Adrenal gland (tissue), 12 donors: ENCODE results near the gene COL12A1. TPM values are rescaled to one million over a fixed set of nuclear protein-coding genes. Genes with fewer than 3 reads are reported as not detected.

Source experiments
- DNase-seq, 7 donors: peaks; one replicate each; pipeline ENCODE4 v3.0.0-alpha.2; 2019 to 2020
- H3K27ac ChIP-seq, 5 donors: fragments of 200-600 bp; sonication (generic) in 4 of 5; 1 replicate in 3 of 5; 2 replicates in 2 of 5; pipeline versions ENCODE4 v1.5.1 to v1.8.0; 2016 to 2020; ENCODE audit warnings: mild to moderate bottlenecking in 1 of 5
- H3K27me3 ChIP-seq: fragments of 200-600 bp; 2 replicates; pipeline ENCODE4 v1.8.0; 2021
- H3K36me3 ChIP-seq, 2 donors: fragments of 200-600 bp; replicated peaks in 1 of 2; 1 replicate in 1 of 2; 2 replicates in 1 of 2; pipeline versions ENCODE4 v1.5.1 to v1.8.0; 2018 to 2022
- H3K4me1 ChIP-seq, 2 donors: fragments of 200-600 bp; replicated peaks in 1 of 2; 1 replicate in 1 of 2; 2 replicates in 1 of 2; pipeline versions ENCODE4 v1.5.1 to v1.8.0; 2018 to 2021
- H3K4me3 ChIP-seq, 4 donors: fragments of 200-600 bp; sonication (generic) in 3 of 4; one replicate each; pipeline ENCODE4 v1.5.1; 2016 to 2018
- H3K9me3 ChIP-seq, 3 donors: fragments of 200-600 bp; sonication (generic) in 1 of 3; replicated peaks in 1 of 3; 1 replicate in 2 of 3; 2 replicates in 1 of 3; pipeline versions ENCODE4 v1.5.1 to v1.8.0; 2016 to 2021
- POLR2A ChIP-seq, 2 donors: fragments of 450-650 bp; IDR thresholded peaks; one replicate each; pipeline ENCODE4 v1.6.1; 2017; ENCODE audit warnings: antibody characterized with exemption in 2 of 2, mild to moderate bottlenecking in 2 of 2, moderate library complexity in 1 of 2
- WGBS, 4 donors: extraction: QIAGEN DNeasy Blood & Tissue Kit in 2 of 4; methylation state at CpG; one replicate each; pipeline versions ENCODE4 v1.1.5 to v1.1.7; 2013 to 2017; 5-methylcytosine and 5-hydroxymethylcytosine counted together
- intact Hi-C, 2 donors: fragments of 100-400 bp; cut with DNase I; formaldehyde crosslinking; loops; one replicate each; pipeline versions ENCODE4 v1.14.1 to v1.15.0; 2022 to 2023
- polyA plus RNA-seq, 3 donors: library from polyadenylated mRNA; stranded (reverse); fragments of 200-250 nt in 2 of 3; fragments of 350-450 nt in 1 of 3; fragmentation: Illumina TruSeq in 1 of 3; extraction: RNeasy Lipid Tissue Mini Kit (QIAGEN cat#74804) in 1 of 3; gene quantifications; one replicate each; pipeline ENCODE4 v1.2.3, GENCODE V29; 2013 to 2014
- total RNA-seq, 9 donors: library from RNA; depleted of rRNA in 4 of 9; stranded (reverse); fragments of >200 nt in 4 of 9; fragments of 120-200 nt in 1 of 9; fragmentation: NEBNext Ultra II Directional in 1 of 9; extraction: Animal tissue kit (Norgen Biotek cat#: 25700) in 1 of 9; gene quantifications; one replicate each; pipeline versions ENCODE4 v1.1.0 to v1.2.4, GENCODE V29; 2013 to 2023
- TF ChIP-seq, protein P1 (sequence below), 6 experiments: fragments of 450-650 bp in 4 of 6; fragments of 200-600 bp in 2 of 6; sonication (generic) in 1 of 6; IDR thresholded peaks; 1 replicate in 5 of 6; 2 replicates in 1 of 6; pipeline versions ENCODE4 v1.5.1 to v1.8.0; 2016 to 2021; ENCODE audit warnings: antibody characterized with exemption in 6 of 6, mild to moderate bottlenecking in 2 of 6, moderate library complexity in 1 of 6
- donor health status: healthy with polysubstance abuse.
- donor health status: Bipolar disorder and iron deficiency.
- donor health status: DM: yes; HTN: yes; CAD: no.
- donor health status: DM: no; HTN: no; CAD: no.
- donor health status: DM: no; HTN: no; CAD: no.
- donor health status: DM: yes; HTN: yes; CAD: no.

COL12A1 gene
- total and polyA plus RNA-seq, 12 donors = 13.0 to 106 (median 54.2) TPM

- H3K4me3 ChIP-seq = peak overlapping the region in 1 of 4 donors; percentile 27
- peaks cover 6 to 20% of the 10 kb centered on the region in 2 donors for H3K4me1 ChIP-seq
- H3K27ac ChIP-seq = peak overlapping the region in 2 of 5 donors; percentile 5 to 60
- H3K27me3 ChIP-seq = peaks cover 34% of the 10 kb centered on the region
- H3K36me3 ChIP-seq = no peaks in the 10 kb centered on the region
- TF ChIP-seq, protein P1, sequence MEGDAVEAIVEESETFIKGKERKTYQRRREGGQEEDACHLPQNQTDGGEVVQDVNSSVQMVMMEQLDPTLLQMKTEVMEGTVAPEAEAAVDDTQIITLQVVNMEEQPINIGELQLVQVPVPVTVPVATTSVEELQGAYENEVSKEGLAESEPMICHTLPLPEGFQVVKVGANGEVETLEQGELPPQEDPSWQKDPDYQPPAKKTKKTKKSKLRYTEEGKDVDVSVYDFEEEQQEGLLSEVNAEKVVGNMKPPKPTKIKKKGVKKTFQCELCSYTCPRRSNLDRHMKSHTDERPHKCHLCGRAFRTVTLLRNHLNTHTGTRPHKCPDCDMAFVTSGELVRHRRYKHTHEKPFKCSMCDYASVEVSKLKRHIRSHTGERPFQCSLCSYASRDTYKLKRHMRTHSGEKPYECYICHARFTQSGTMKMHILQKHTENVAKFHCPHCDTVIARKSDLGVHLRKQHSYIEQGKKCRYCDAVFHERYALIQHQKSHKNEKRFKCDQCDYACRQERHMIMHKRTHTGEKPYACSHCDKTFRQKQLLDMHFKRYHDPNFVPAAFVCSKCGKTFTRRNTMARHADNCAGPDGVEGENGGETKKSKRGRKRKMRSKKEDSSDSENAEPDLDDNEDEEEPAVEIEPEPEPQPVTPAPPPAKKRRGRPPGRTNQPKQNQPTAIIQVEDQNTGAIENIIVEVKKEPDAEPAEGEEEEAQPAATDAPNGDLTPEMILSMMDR (IDR thresholded peaks at IDR 0.05) = peak; percentile 66 to 89 (median 84)
- no peak for TF ChIP-seq POLR2A (IDR thresholded peaks at IDR 0.05)
- peak; percentile 75 to 92 (median 83) for DNase-seq
- intact Hi-C loops = loop anchor here (5.0 to 10.0 kb wide), 3 partner anchors 454 to 1466 kb away; no protein-coding TSS in a partner anchor
- H3K9me3 ChIP-seq = no peaks in the 10 kb centered on the region
- WGBS, 4 donors = 3 to 5% (median 4%) methylated on average over 25 to 33 of the region's 33 CpGs
Observed at GRCh38 chr6:75208298-75209183, 2.7 kb upstream of the COL12A1 start.

GRCh38 chr6:75206576-75207342, 906 bp upstream of the COL12A1 start:
- no peaks in the 10 kb centered on the region for H3K36me3 ChIP-seq
- 5 to 8% (median 6%) methylated on average over 30 to 35 of the region's 35 CpGs for WGBS, 4 donors
- peak overlapping the region in 1 of 4 donors; percentile 61 for H3K4me3 ChIP-seq
- H3K4me1 ChIP-seq = peaks cover 6 to 20% of the 10 kb centered on the region in 2 donors
- H3K9me3 ChIP-seq = no peaks in the 10 kb centered on the region
- H3K27me3 ChIP-seq = peaks cover 45% of the 10 kb centered on the region
- intact Hi-C loops = loop anchor here (5.0 to 10.0 kb wide), 3 partner anchors 452 to 1464 kb away; no protein-coding TSS in a partner anchor
- DNase-seq = no peak
- H3K27ac ChIP-seq = peak overlapping the region in 3 of 5 donors; percentile 30 to 74 (median 59)
- TF ChIP-seq, protein P1 (IDR thresholded peaks at IDR 0.05) = peak in 1 of 6 experiments; percentile 7
- TF ChIP-seq POLR2A (IDR thresholded peaks at IDR 0.05) = no peak

GRCh38 chr6:75204959-75205775, 686 bp downstream of the COL12A1 start:
- intact Hi-C loops = loop anchor here (5.0 to 10.0 kb wide), 3 partner anchors 450 to 1463 kb away; no protein-coding TSS in a partner anchor
- DNase-seq = no peak

More at GRCh38 chr6:75204959-75205775, 686 bp downstream of the COL12A1 start:
- Histone ChIP-seq H3K36me3 (no peaks in the 10 kb centered on the region), H3K27ac (peak overlapping the region in 4 of 5 donors; percentile 13 to 74 (median 54)), H3K4me1 (peaks cover 6 to 23% of the 10 kb centered on the region in 2 donors), H3K27me3 (peaks cover 47% of the 10 kb centered on the region), H3K9me3 (no peaks in the 10 kb centered on the region), H3K4me3 (peak overlapping the region in 2 of 4 donors; percentile 7 to 61)
- TF ChIP-seq, protein P1 (IDR thresholded peaks at IDR 0.05) = no peak
- TF ChIP-seq POLR2A (IDR thresholded peaks at IDR 0.05) = no peak
- 0 to 4% (median 2%) methylated on average over 4 to 47 of the region's 47 CpGs for WGBS, 4 donors
